HUES48 (cell line): ENCODE results near the gene C20orf144.

Experiments used
- H3K27ac ChIP-seq: one replicate; pipeline ENCODE4 v1.7.0; 2013; ENCODE audit warnings: low read depth, low read length, inconsistent platforms
- H3K27me3 ChIP-seq: 2 replicates; pipeline ENCODE4 v1.6.1; 2013; ENCODE audit warnings: mild to moderate bottlenecking, low read length; ENCODE audit not compliant: control insufficient read depth, insufficient read depth
- H3K36me3 ChIP-seq: 2 replicates; pipeline ENCODE4 v1.6.1; 2013; ENCODE audit warnings: low read length; ENCODE audit not compliant: control insufficient read depth, insufficient read depth
- H3K4me1 ChIP-seq: 2 replicates; pipeline ENCODE4 v1.6.1; 2013; ENCODE audit warnings: mild to moderate bottlenecking, low read length; ENCODE audit not compliant: control insufficient read depth, insufficient read depth
- H3K4me3 ChIP-seq: 2 replicates; pipeline ENCODE4 v1.5.1; 2013; ENCODE audit warnings: mild to moderate bottlenecking, low read depth, low read length
- H3K9ac ChIP-seq: 2 replicates; pipeline ENCODE4 v1.6.1; 2013; ENCODE audit warnings: mild to moderate bottlenecking, low read depth, low read length, moderate library complexity
- H3K9me3 ChIP-seq: 2 replicates; pipeline ENCODE4 v1.6.1; 2013; ENCODE audit warnings: low read length; ENCODE audit not compliant: control insufficient read depth, insufficient read depth

The C20orf144 gene

GRCh38 chr20:33673114-33673409 is 10.9 kb downstream of the C20orf144 start:
- peaks cover 19% of the 10 kb centered on the region for H3K4me1 ChIP-seq
- peak overlapping the region; percentile 89 for H3K4me3 ChIP-seq
- no peaks in the 10 kb centered on the region for H3K27me3 ChIP-seq
- H3K9me3 ChIP-seq: no peaks in the 10 kb centered on the region
- no peak overlapping the region for H3K27ac ChIP-seq
- H3K36me3 ChIP-seq: peaks cover 57% of the 10 kb centered on the region
- H3K9ac ChIP-seq: 0 out of 2 replicates have a peak overlapping the region, but pooled peaks have one; percentile 54

DNA sequence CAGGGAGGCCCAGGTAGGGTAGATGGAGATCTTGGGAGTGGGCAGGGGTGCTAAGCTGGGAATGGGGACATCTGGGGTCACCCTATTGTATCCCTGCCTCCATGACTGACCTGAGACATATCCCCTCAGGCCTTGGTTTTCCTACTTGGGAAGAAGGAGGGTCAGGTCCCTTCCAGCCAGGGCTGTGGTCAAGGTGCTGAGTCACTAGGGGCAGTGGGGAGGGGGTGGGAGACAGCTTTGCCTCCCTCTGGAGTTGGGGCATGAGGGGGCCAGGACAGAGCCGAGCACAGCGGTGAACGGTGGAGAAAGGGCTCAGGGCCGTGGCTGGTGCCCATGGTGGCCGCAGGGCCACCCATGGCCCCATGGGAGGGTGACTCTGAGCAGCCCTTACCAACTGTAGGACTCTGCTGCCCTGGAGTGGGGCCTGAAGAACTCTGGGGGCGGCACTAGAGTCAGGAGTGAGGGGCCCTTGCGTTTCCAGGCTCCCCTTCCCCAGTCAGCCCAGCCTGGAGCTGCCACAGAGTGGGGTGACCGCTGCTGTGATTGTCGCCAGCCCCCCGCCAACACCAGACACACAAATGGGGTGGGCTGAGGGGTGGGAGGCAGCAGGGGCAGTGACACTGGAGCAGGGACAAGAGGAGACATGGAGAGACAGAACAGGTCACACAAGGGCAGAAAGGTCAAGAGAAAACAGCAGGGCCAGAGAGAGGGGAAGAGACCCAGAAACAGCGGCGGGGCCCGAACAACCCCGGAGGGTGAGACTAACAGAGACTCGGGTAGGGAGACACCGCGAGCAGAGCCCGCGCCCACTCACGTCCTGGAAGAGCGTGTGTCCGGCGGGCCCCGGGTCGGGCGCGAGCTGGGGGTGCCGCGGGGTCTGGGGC is 11.5 kb downstream of the C20orf144 start:
- Histone ChIP-seq H3K27me3 (no peaks in the 10 kb centered on the region), H3K9me3 (no peaks in the 10 kb centered on the region), H3K27ac (peak overlapping the region; percentile 40), H3K4me3 (peak overlapping the region; percentile 89), H3K4me1 (peaks cover 19% of the 10 kb centered on the region), H3K9ac (peak overlapping the region; percentile 54), H3K36me3 (peaks cover 59% of the 10 kb centered on the region)

GRCh38 chr20:33674294-33675135 is 12.4 kb downstream of the C20orf144 start, which contains the start of gene NECAB3:
Gene NECAB3 (minus strand): TSS chr20:33674428. CDS start chr20:33674352, 76 bp downstream.
- Histone ChIP-seq H3K36me3 (peaks cover 59% of the 10 kb centered on the region), H3K4me1 (peaks cover 19% of the 10 kb centered on the region), H3K9ac (peak within 1 kb of the TSS; percentile 54), H3K4me3 (peak within 1 kb of the TSS; percentile 89), H3K27ac (peak within 1 kb of the TSS; percentile 78), H3K9me3 (no peaks in the 10 kb centered on the region), H3K27me3 (no peaks in the 10 kb centered on the region)

- no peak overlapping the region for H3K9ac ChIP-seq
- peak overlapping the region; percentile 78 for H3K27ac ChIP-seq
- H3K36me3 ChIP-seq: peaks cover 61% of the 10 kb centered on the region
- H3K27me3 ChIP-seq: no peaks in the 10 kb centered on the region
- H3K9me3 ChIP-seq: no peaks in the 10 kb centered on the region
- peak overlapping the region; percentile 89 for H3K4me3 ChIP-seq
- H3K4me1 ChIP-seq: peaks cover 19% of the 10 kb centered on the region
Measured at GRCh38 chr20:33675136-33675959, 13.2 kb downstream of the C20orf144 start.

DNA sequence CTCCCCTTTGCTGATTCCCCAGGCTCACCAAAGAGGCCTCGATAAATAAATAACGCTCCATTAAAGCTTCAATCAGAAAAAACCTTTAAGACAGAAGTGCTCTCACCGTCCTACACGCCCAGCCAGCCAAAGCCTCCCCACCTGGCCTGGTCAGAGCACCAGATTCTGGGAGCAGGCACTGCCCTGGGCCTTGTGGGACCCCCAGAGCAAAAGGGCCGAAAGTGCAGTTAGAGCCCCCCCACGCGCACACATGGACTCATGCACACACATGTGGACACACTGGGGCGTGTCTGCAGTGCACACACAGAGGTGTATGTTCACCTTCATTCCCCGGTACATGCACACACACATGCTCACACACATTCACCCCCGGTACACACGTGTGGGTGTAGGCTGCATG is 14.0 kb downstream of the C20orf144 start:
- H3K27me3 ChIP-seq: no peaks in the 10 kb centered on the region
- no peak overlapping the region for H3K27ac ChIP-seq
- no peak overlapping the region for H3K4me3 ChIP-seq
- H3K9ac ChIP-seq: no peak overlapping the region
- H3K36me3 ChIP-seq: peaks cover 57% of the 10 kb centered on the region
- H3K9me3 ChIP-seq: no peaks in the 10 kb centered on the region
- H3K4me1 ChIP-seq: peaks cover 19% of the 10 kb centered on the region

- no peak overlapping the region for H3K4me3 ChIP-seq
- H3K4me1 ChIP-seq: peaks cover 19% of the 10 kb centered on the region
- H3K36me3 ChIP-seq: peaks cover 49% of the 10 kb centered on the region
- no peaks in the 10 kb centered on the region for H3K9me3 ChIP-seq
- H3K9ac ChIP-seq: no peak overlapping the region
- no peak overlapping the region for H3K27ac ChIP-seq
- H3K27me3 ChIP-seq: no peaks in the 10 kb centered on the region
Measured at GRCh38 chr20:33676652-33677645, 14.8 kb downstream of the C20orf144 start.

DNA sequence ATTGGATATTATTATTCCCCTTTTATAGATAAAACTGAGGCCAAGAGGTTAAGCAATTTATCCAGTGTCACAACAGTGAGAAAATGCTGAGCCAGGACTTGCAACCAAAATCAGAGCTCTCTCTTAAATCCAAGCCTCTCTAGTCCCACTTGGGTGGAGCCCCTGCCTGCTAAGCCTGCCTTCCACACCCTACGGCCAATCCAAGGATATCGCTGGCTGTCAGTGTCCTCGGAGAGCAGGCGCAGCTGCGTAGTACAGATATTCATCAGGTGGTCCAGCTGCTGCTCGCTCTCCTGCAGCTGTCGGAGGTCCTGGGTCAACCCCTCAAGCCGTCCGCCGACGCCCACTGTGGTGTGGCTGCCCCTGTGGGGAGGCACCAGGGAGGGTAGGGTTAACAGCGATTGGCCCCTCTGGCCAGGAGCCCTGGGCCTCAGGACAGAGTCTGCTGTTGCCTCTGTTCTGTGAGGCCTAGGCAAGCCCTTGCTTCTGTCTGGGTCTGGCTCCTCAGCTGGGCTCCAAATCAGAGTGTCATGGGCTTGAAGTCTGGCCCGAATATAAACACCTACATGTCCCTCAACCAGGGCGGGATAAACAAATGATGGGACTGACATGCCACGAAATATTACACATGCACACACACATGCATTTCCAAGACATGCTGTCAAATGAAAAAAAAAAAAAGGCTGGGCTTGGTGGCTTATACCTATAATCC is 16.0 kb downstream of the C20orf144 start:
- H3K9me3 ChIP-seq: no peaks in the 10 kb centered on the region
- H3K36me3 ChIP-seq: peaks cover 49% of the 10 kb centered on the region
- no peak overlapping the region for H3K27ac ChIP-seq
- H3K27me3 ChIP-seq: no peaks in the 10 kb centered on the region
- H3K9ac ChIP-seq: no peak overlapping the region
- H3K4me1 ChIP-seq: peaks cover 16% of the 10 kb centered on the region
- H3K4me3 ChIP-seq: no peak overlapping the region

DNA sequence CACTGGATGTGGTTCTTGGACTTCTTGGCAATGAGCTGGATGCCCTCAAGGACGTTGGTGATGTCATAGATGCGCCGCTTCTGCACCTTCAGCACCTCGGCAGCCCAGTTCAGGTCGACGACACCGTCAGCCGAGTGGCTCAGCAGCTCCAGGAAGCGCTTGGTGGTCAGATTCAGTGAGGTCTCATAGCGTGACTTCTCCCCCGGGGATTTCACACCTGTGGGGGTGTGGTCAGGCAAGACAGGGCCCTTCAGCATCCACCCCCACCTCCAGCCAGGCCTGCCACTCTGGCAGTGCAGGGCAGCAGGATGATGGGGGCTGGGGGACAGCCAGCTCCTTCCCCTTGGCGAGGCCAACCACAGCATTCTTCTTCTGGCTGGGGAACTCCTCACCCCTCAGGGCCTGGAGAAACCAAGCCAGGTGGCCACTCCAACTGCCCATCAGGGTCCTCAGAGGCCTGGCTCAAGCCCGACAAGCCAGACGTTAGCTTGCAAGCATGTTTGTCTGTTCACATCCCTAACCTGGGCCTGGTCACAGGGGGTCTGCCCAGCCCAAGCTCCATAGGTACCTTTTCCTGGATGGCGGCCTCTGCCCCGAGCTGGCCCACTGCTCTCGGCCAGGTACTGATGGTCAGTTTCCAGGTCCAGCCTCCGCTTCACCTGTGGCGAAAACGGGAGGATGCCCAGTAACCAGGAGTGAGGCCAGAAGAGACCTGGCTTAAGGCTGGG is 17.8 kb downstream of the C20orf144 start:
- Histone ChIP-seq H3K4me1 (peaks cover 18% of the 10 kb centered on the region), H3K27me3 (no peaks in the 10 kb centered on the region), H3K9ac (no peak overlapping the region), H3K9me3 (no peaks in the 10 kb centered on the region), H3K36me3 (peaks cover 49% of the 10 kb centered on the region), H3K4me3 (no peak overlapping the region), H3K27ac (no peak overlapping the region)

DNA sequence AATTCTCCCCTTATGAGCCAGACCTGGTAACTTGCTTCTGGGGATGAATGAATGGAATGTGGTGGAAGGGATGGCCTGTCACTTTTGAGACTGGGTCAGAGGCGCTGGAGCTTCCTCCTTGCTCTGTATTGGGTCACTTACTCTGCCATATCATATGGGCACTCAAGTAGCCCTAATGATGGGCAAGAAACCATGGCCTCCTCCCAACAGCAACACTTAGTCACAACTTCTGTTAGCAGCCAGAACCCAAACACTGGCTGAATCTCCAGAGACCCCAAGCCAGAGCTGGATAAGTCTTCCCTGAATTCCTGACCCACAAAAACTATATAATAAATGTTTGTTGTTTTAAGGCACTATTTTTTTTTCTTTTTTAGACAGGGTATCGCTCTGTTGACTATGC is 18.6 kb downstream of the C20orf144 start:
- Histone ChIP-seq H3K9ac (no peak overlapping the region), H3K4me1 (peaks cover 10% of the 10 kb centered on the region), H3K27me3 (no peaks in the 10 kb centered on the region), H3K9me3 (no peaks in the 10 kb centered on the region), H3K27ac (no peak overlapping the region), H3K36me3 (peaks cover 49% of the 10 kb centered on the region), H3K4me3 (no peak overlapping the region)
